Amygdala (tissue), 56 donors: ENCODE measurements around the gene GIMD1.

Experiments used
- DNase-seq, 56 donors: peaks; one replicate each; lab custom pipeline; 2025; lab: John Stamatoyannopoulos, UW

The GIMD1 gene

GRCh38 chr4:106315968-106316772 is 52.4 kb downstream of the GIMD1 start, which contains the start of the genes AIMP1 and TBCK:
Gene AIMP1, plus strand, starts transcription at chr4:106316550. Its CDS starts 8,460 bp downstream, at chr4:106325010.
Gene TBCK, minus strand, starts transcription at chr4:106316209. Its CDS starts 7,249 bp downstream, at chr4:106308960.
- DNase-seq: peak; percentile 63 to 97 (median 86)

DNA sequence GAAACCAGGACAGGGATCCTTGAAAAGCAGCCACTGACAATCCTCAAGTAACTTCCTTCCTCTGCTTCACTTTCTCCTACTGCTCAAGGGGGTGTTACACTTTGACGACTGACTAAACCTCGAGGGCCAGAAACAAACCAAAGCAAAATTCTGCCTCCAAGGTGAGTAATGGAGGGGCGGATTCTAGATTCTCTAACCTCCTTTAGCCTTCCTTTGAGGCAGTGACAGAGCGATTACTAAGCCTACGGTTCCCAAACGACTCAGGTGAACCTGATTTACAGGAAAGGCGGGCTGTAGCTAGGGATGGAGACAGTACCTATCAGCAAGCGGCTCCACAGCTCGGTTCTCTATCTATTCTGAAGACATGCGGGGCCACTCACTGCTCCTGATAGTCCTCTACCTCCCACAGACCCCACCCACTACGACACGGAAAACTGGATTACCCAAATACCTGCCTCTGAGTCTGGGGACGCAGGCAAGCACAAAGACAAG is 53.1 kb downstream of the GIMD1 start:
- peak in 8 of 56 donors; percentile 29 to 71 (median 40) for DNase-seq

GRCh38 chr4:106314960-106315359 is 53.6 kb downstream of the GIMD1 start:
- no peak for DNase-seq

GRCh38 chr4:106312997-106313522 is 55.5 kb downstream of the GIMD1 start:
- DNase-seq: no peak

DNA sequence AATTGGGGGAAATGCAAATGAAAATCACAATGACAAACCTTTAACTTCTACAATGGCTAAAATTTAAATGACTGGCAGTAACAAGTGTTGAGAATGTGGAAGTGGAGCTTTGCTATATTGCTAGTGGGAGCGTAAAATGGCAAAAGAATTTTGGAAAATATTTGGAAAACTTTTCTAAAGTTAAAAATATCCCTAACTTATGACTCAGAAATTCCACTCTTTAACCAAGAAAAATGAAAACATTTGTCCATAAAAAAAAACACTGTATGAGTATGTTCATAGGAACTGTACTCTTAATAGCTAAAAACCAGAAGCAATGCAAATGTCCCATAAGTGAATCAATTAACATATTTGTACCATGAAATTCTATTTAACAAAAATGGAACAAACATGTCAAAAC is 56.2 kb downstream of the GIMD1 start:
- no peak for DNase-seq
